Epithelial cell of proximal tubule (primary cell): Measurements from ENCODE around the gene STOM. TPM values are rescaled to one million over a fixed set of nuclear protein-coding genes. Genes with fewer than 3 reads are reported as not detected.
A peak's percentile ranks its signal among the peaks of the same experiment; 100 is the strongest.

Source experiments
- DNase-seq: peaks from one replicate; pipeline ENCODE4 v3.0.0-alpha.2; 2011; ENCODE audit warnings: low read depth
- H3K4me3 ChIP-seq: 2 replicates; pipeline ENCODE4 v1.5.1; 2011; ENCODE audit warnings: low read depth, mild to moderate bottlenecking, low read length
- CTCF ChIP-seq: conservative IDR thresholded peaks from 2 replicates; pipeline ENCODE4 v1.5.1; 2012; ENCODE audit warnings: low read depth, mild to moderate bottlenecking, low read length
- total RNA-seq: library from RNA; depleted of rRNA; stranded (reverse); fragments of >200 nt; gene quantifications from 2 replicates; pipeline ENCODE4 v1.2.3, GENCODE V29; 2015

STOM gene
- total RNA-seq, 1 donor from 2014 or later: 26.1 TPM

DNA sequence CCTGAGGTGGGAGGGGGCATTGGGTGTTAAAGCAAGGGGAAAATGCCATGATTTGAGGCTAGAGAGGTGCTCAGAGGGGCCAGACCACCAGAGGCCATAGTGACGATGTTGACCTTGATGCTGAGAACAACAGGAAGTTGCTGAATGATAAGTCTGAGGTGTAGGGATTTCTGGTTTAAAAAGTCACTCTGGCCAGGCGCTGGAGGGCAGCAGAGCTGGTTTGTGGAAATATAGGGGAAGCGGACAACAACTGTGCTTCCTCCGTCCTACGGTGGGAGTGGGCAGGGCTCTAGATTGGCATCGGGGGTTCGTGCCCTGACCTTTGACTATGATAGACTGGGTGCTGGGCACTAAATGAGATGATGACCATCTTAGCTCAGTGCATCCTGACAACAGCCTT lies 44.7 kb downstream of the STOM start:
- no peak overlapping the region for H3K4me3 ChIP-seq
- DNase-seq: no peak
- TF ChIP-seq CTCF: no peak

DNA sequence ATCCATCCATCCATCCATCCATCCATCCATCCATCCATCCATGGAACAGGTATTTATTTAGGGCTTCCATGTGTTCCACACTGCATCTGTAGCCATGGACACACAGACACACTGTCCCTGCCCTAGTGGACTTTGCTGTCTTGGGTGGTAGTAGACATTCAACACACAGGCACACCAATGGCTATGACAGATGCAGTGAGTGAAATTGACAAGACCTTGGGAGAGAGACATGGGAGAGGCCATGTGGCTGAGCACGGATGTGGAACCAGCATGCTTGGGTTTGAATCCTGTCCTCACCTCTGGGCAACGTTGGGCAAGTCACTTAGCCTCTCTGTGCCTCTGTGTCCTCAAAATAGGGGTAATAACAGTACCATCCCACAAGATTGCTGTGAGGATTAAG lies 45.3 kb downstream of the STOM start:
- TF ChIP-seq CTCF: no peak
- no peak overlapping the region for H3K4me3 ChIP-seq
- DNase-seq: no peak

DNA sequence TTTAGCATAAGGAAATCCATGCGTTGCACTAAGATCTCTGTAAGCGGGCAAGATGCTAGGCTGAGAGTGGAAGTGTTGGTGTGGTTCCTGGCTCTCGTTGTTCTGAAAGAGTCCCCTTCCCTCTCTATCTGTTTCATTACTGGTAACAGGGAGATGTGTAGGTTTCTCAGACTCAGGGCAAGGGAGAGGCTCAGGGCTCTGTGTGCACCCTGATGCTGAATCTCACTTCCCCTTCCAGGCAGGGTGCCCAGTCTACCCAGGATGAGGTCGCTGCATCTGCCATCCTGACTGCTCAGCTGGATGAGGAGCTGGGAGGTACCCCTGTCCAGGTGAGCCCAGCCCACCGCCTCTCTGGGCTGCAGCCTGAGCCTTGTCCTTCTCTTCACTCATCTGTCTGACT lies 45.7 kb downstream of the STOM start:
- DNase-seq: no peak
- H3K4me3 ChIP-seq: no peak overlapping the region
- TF ChIP-seq CTCF: no peak

DNA sequence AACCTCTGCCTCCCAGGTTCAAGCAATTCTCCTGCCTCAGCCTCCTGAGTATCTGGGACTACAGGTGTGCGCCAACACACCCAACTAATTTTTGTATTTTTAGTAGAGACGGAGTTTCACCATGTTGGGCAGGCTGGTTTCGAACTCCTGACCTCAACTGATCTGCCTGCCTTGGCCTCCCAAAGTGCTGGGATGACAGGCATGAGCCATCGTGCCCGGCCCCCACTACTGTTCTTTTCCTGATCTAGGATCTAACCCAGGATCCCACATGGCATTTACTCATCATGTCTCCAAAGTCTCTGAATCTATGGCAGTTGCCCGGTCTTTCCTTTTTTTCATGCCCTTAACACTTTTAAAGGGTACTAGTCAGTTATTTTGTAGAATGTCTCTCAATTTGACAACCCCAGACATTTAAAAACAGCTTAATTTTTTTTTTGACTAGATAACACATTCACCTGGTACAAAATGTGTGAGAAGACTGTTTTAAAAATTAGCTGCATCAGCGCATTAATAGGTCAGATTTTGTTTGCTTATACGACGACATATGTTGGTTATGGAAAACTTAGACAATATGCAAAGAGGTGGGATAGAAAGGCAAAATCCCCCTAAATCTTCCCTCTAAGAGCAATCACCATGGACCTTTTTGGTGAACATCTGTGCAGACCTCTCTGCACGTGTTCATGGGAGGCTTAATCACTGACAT lies 46.5 kb downstream of the STOM start:
- no peak for DNase-seq

GRCh38 chr9:121322737-121323448 lies 47.2 kb downstream of the STOM start:
- no peak for TF ChIP-seq CTCF
- no peak for DNase-seq
- no peak overlapping the region for H3K4me3 ChIP-seq

More for the DNA sequence above, 46.5 kb downstream of the STOM start:
- H3K4me3 ChIP-seq: no peak overlapping the region
- TF ChIP-seq CTCF: no peak

- TF ChIP-seq CTCF: no peak
- peak; percentile 76 for DNase-seq
- no peak overlapping the region for H3K4me3 ChIP-seq
Observed at GRCh38 chr9:121322037-121322736, 47.9 kb downstream of the STOM start.
